ENCODE measurements around the gene GTSE1. TPM values are rescaled to one million over a fixed set of nuclear protein-coding genes. Genes with fewer than 3 reads are reported as not detected.

The GTSE1 gene
- total RNA-seq, 2 donors from 2014 or later, result 39.5 to 59.5 TPM

DNA sequence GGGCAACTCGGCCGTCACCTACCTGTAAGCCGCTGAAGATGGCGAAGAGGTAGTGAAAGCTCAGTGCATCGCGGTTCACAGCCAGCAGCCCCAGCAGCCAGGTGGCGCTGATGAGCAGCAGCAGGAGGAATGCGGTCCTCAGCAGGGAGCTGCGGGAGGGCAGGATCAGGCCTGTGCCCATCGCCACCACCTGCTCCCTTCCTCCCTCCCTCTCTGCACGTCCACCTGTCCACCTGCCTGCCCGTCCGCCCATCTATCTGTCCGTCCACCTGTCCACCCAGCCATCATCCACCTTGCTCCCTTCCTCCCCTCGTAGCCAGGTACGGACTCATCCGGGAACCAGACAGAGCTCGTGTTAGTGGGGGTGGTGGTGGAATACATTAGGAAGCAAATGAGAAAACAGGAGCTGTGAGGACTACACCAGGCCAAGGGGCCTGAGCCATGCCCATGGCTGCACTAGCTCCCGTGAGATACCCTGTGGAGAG is 71.1 kb downstream of the GTSE1 start:
- no peaks in the 10 kb centered on the region for H3K27me3 ChIP-seq (ENCODE audit: control insufficient read depth, insufficient read depth, low read length, poor library complexity, severe bottlenecking)
- H3K4me1 Mint-ChIP-seq, result peaks cover 7% of the 10 kb centered on the region
- H3K4me3 ChIP-seq (ENCODE audit: low read length), result no peak overlapping the region
- H3K36me3 ChIP-seq (ENCODE audit: control insufficient read depth, insufficient read depth, low read length), result no peaks in the 10 kb centered on the region
- peak; percentile 97 for TF ChIP-seq CTCF (conservative IDR thresholded peaks at IDR 0.05)
- 41 to 63% methylated on average over 9 to 18 of the region's 19 CpGs for WGBS, 2 experiments (ENCODE audit: insufficient coverage in 1 of 2, insufficient read length in 1 of 2)
- no peaks in the 10 kb centered on the region for H3K27me3 Mint-ChIP-seq (ENCODE audit: insufficient read depth)
- H3K4me3 Mint-ChIP-seq, result no peak overlapping the region
- H3K27ac Mint-ChIP-seq, result no peak overlapping the region
- H3K9ac ChIP-seq (ENCODE audit: extremely low read depth, low read length, poor library complexity, severe bottlenecking), result no peak overlapping the region
- H3K9me3 ChIP-seq (ENCODE audit: control insufficient read depth, low read length), result no peaks in the 10 kb centered on the region
- H3K9me3 Mint-ChIP-seq, result no peaks in the 10 kb centered on the region
- no peak overlapping the region for H3K27ac ChIP-seq (ENCODE audit: low read depth, low read length)
- DNase-seq, result peak; percentile 97
- H3K4me1 ChIP-seq (ENCODE audit: control insufficient read depth, insufficient read depth, low read length), result peaks cover 4% of the 10 kb centered on the region
- peaks cover 7% of the 10 kb centered on the region for H3K36me3 Mint-ChIP-seq (ENCODE audit: low read depth)

DNA sequence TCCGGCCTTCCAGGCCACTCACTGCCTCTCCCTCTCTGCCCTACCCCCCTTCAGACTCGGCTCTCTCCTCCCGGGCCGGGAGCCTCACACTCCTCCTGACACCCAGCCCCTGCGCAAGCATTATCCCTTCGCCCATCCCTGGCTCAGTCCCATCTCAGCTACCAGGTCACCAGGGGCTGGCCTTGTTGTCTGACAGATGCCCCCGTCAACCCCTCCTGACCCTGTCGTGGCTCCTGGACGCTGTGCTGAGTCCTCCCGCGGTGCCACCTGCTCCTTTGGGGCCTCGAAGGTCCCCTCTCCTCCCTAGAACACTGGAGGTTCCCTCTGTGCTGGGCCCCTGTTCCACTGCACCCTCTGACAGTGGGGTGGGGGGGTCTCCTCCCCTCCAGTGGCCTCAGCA is 71.8 kb downstream of the GTSE1 start:
- H3K27ac Mint-ChIP-seq, result no peak overlapping the region
- H3K9ac ChIP-seq (ENCODE audit: extremely low read depth, low read length, poor library complexity, severe bottlenecking), result no peak overlapping the region
- peaks cover 4% of the 10 kb centered on the region for H3K4me1 ChIP-seq (ENCODE audit: control insufficient read depth, insufficient read depth, low read length)
- 86 to 96% methylated on average over 4 to 12 of the region's 12 CpGs for WGBS, 2 experiments (ENCODE audit: insufficient coverage in 1 of 2, insufficient read length in 1 of 2)
- no peak overlapping the region for H3K27ac ChIP-seq (ENCODE audit: low read depth, low read length)
- no peak overlapping the region for H3K4me3 Mint-ChIP-seq
- no peak overlapping the region for H3K4me3 ChIP-seq (ENCODE audit: low read length)
- peaks cover 7% of the 10 kb centered on the region for H3K36me3 Mint-ChIP-seq (ENCODE audit: low read depth)
- no peaks in the 10 kb centered on the region for H3K36me3 ChIP-seq (ENCODE audit: control insufficient read depth, insufficient read depth, low read length)
- TF ChIP-seq CTCF (conservative IDR thresholded peaks at IDR 0.05), result no peak
- H3K9me3 ChIP-seq (ENCODE audit: control insufficient read depth, low read length), result no peaks in the 10 kb centered on the region
- no peaks in the 10 kb centered on the region for H3K27me3 Mint-ChIP-seq (ENCODE audit: insufficient read depth)
- no peaks in the 10 kb centered on the region for H3K9me3 Mint-ChIP-seq
- H3K4me1 Mint-ChIP-seq, result peaks cover 7% of the 10 kb centered on the region
- H3K27me3 ChIP-seq (ENCODE audit: control insufficient read depth, insufficient read depth, low read length, poor library complexity, severe bottlenecking), result no peaks in the 10 kb centered on the region
- no peak for DNase-seq

DNA sequence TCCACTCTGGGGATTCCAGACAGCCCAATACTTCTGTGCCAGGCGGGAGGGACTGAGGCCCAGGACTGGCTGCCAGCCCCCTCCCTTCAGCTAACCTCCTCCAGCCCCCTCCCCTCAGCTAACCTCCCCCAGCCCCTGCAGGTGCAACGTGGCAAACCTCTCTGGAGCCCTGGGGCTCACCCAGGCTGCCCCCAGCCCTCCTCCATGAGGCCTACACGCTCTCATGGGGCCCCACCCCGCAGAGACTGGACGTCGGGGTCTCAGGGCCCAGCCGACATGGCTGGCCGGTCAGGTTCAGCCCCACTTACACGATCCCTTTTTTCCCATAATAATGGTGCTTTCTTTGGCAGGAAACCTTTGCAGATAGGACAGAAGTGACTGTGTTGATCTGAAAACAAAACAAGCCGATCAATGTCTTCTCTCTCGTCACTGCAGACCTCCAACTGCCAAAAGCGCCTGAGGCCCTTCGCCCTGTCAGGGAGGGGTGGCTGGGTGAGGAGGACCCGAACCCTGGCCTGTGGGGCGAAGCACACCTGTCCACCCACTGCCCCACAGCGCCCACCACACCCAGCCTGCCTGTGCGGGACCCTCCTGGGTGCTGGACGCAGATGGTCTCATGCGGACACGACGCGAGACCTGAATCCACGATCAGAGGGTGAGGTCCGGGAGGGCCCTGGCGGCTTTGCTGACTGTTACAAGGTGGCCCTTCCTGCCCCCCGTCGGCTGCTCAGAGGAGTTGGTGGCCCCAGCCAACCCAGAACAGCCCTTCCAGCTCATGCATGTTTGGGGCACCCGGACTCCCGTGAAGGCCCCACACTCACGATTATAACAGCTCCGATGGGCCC is 72.4 kb downstream of the GTSE1 start:
- H3K4me3 Mint-ChIP-seq, result no peak overlapping the region
- Histone ChIP-seq H3K4me3 (ENCODE audit: low read length) (no peak overlapping the region), H3K36me3 (ENCODE audit: control insufficient read depth, insufficient read depth, low read length) (no peaks in the 10 kb centered on the region), H3K4me1 (ENCODE audit: control insufficient read depth, insufficient read depth, low read length) (peaks cover 4% of the 10 kb centered on the region), H3K9ac (ENCODE audit: extremely low read depth, low read length, poor library complexity, severe bottlenecking) (no peak overlapping the region), H3K27me3 (ENCODE audit: control insufficient read depth, insufficient read depth, low read length, poor library complexity, severe bottlenecking) (no peaks in the 10 kb centered on the region), H3K9me3 (ENCODE audit: control insufficient read depth, low read length) (no peaks in the 10 kb centered on the region), H3K27ac (ENCODE audit: low read depth, low read length) (no peak overlapping the region)
- peaks cover 7% of the 10 kb centered on the region for H3K4me1 Mint-ChIP-seq
- H3K36me3 Mint-ChIP-seq (ENCODE audit: low read depth), result peaks cover 11% of the 10 kb centered on the region
- TF ChIP-seq CTCF (conservative IDR thresholded peaks at IDR 0.05), result no peak
- no peaks in the 10 kb centered on the region for H3K27me3 Mint-ChIP-seq (ENCODE audit: insufficient read depth)
- H3K9me3 Mint-ChIP-seq, result no peaks in the 10 kb centered on the region
- H3K27ac Mint-ChIP-seq, result no peak overlapping the region
- 93 to 96% methylated on average over 21 to 31 of the region's 31 CpGs for WGBS, 2 experiments (ENCODE audit: insufficient coverage in 1 of 2, insufficient read length in 1 of 2)
- no peak for DNase-seq

All from endodermal cell (in vitro differentiated cells).